KOPT-K1 (cell line): Measurements from ENCODE around the gene TSPAN9.

ENCODE experiments used
- H3K27ac ChIP-seq: fragments of 200-600 bp; sonication (generic); 2 replicates; pipeline ENCODE4 v1.5.1; 2016; ENCODE audit warnings: antibody characterized with exemption, mild to moderate bottlenecking, low read depth, low read length; ENCODE audit not compliant: poor library complexity, severe bottlenecking
- H3K36me3 ChIP-seq: fragments of 200-600 bp; sonication (generic); 2 replicates; pipeline ENCODE4 v1.5.1; 2017; ENCODE audit warnings: antibody characterized with exemption, mild to moderate bottlenecking, low read length, moderate library complexity; ENCODE audit not compliant: insufficient read depth
- H3K9me3 ChIP-seq: fragments of 200-600 bp; sonication (generic); 2 replicates; pipeline ENCODE4 v1.5.1; 2017; ENCODE audit warnings: antibody characterized with exemption, low read length, mild to moderate bottlenecking; ENCODE audit not compliant: insufficient read depth, poor library complexity, severe bottlenecking

Gene TSPAN9

DNA sequence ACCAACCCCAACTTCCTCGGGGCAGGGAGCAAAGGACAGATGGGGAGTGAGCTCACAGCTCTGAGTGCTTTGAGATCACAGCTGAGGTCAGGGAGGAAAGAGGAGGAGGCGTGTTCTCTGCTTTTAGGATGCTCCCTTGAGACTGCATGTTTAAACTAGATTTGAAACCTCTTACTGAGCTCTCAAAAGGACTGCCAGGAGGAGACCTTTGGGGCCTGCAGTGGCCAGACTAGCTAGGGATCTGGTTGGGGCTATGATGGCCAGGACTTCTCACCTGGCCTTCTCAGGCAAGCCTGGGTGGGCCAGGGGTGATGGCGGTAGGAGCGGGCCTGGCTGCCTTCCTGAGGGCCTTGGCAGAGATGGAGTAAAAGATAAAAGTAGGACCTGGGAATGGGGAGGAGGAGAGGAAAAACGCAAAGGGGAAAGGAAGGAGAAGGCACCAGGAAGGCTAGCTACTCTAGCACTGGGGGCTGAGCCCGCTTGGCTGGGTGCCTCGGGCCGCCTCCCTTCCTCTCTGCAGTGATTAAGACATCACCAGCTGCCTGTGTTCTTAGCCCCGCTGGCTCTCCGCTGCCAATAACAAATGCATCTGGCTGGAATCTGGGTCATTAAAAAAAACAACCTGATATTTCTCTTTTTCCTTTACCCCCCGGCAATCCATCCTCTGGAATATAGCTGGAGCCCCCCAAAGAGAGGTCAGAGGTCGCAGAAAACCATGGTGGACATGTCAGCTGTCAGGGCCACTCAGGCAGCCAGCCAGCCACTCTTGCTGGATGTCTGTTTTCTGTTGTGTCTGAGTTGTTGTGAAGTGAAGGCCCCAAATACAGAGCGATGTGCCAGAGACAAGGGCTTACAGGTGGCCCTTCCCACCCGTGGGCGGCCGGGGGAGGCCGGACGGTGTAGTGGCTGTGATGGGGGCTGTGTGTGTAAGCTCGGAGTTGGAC lies 141.3 kb downstream of the TSPAN9 start:
- H3K9me3 ChIP-seq: no peaks in the 10 kb centered on the region
- H3K27ac ChIP-seq: no peak overlapping the region
- no peaks in the 10 kb centered on the region for H3K36me3 ChIP-seq

DNA sequence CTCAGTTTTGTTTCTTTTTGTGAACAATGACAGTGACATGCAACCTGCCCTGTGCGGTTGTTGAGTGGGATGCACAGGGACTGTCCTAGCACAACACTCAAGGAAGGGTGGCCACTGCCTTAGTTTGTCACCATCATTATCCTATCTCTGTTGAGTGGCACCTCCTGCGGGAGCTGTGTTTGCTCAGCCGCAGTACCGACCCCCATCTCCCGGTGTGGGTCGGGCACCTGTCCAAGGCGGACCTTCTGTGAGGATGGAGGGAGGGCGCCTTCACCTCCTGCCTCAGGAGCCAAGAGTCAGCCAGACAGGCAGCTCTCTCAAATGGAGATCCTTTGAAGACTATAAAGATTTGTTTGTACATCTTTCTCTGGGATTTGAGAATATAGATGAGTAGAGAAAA lies 142.1 kb downstream of the TSPAN9 start:
- Histone ChIP-seq H3K9me3 (no peaks in the 10 kb centered on the region), H3K36me3 (no peaks in the 10 kb centered on the region), H3K27ac (no peak overlapping the region)

DNA sequence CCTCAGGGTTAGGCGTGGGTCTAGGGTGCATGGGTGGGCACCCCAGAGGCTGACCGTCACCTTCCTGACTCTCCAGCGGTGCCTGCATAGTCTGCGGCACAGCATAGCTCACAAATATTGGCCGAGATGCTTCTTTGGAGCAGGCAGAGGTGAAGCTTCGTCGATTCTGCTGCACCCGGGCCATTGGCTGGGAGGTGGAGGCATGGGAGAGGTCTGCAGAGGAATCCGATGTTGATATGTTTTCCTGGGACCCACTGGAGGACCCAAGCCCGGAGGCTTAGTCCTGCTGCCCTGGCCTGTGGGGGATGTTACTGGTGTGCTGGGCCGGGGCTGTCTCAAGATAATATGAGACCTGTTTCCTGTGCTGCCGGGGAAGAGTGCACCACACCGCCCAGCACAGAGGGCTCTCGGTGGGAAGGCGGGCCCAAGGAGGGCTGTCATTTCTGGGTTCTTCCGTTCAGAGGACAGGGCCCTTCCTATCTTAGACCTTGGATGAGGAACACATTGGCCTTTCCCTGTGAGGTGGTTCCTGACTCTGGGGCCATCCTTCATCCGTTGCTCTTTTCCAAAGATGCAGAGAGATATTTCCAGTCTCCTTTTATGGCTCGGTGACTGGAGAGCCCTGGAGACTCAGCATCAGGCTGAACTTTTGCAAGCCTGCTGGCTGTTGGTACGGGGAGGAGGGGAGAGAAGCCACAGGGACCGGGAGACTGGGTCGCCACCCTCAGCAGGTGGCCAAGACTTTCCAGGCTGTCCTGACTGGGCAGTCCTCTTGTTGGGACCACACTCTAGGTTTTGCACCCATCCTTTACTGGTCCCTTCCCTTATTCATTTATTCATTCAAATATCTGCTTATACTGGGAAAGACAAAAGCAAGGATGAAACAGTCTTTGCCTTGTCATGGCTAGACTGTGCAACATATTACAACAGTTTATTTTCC lies 143.5 kb downstream of the TSPAN9 start:
- Histone ChIP-seq H3K27ac (no peak overlapping the region), H3K36me3 (no peaks in the 10 kb centered on the region), H3K9me3 (no peaks in the 10 kb centered on the region)

DNA sequence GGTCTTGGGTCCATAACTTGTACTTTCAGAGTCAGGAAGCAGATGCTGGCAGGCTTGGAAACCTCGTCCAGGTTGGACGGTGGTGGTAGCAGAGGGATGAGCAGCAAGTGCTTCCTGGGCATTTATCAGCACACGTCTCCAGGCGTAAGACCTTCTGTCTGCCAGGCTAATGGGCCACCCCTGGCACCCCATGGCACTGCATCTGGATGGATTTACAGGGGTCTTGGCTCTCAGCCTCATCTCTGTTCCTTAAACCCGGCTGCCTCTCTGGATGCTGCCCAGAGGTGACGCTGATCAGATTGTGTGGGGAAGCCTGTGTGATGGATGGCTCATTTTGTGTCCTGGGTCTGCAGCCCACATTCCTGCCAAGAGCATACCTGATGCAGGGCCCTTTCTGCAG lies 145.1 kb downstream of the TSPAN9 start:
- Histone ChIP-seq H3K27ac (no peak overlapping the region), H3K9me3 (no peaks in the 10 kb centered on the region), H3K36me3 (no peaks in the 10 kb centered on the region)

DNA sequence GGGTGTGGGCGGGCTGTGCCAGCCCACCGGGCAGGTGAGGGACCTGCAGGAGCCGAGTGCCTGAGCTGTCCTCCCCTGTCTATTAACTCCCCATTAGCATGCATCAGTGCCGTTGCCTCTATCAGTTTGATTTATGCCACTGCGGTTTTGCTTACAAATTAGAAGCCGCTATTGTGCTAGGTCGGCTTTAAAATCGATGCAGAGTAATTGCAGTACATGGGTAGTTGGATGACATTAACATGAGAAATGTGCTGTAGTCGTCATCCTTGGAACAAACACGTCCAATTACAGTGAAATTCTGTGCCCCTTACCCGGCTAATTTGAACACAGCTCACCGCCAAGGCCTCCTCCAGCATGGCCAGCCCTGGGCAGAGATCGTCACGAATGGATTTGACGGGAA lies 145.8 kb downstream of the TSPAN9 start:
- Histone ChIP-seq H3K36me3 (no peaks in the 10 kb centered on the region), H3K27ac (no peak overlapping the region), H3K9me3 (no peaks in the 10 kb centered on the region)

DNA sequence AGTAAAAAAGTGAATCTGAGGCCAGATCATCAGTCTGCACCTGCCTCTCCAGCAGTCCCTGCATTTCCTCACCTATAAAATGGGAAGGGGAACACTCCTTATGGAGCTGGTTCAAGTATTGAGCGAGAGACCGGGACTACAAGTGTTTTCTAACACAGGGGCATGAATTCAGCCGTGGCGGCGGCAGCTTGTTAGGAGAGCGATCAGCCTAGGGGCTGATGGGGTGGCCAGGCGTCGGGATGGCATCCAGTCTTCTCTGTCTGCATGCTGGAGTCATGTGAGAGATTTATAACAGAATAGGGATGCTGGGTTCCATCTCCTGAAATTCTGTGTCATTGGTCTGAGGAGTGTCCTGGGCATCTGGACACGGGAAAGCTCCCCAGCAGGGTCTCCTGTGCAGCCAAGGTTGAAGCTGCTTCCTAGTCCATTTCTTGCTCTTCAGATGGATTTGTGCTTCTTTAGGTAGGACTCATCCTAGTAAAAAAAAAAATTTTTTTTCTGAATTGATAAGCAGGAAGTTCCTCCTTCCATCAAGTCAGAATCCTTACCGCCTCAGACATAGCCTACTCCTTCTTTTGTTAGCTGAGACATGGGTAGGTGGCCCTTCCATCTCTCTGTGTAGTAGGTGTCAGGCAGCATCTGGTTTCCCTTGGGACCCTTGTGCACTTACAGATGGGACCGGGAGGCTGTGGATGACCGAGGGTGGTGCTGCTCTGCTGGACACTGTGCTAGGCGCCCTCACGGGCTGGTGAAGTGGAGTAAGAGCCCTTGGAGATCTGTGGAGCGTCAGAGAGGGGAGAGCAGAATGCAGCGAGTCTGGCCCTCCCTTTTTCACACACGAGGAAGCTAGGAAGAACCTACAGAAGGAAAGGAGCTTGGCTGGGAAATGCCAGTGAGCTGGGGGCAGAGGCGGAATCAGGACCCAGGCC lies 146.7 kb downstream of the TSPAN9 start:
- H3K27ac ChIP-seq: no peak overlapping the region
- H3K36me3 ChIP-seq: no peaks in the 10 kb centered on the region
- no peaks in the 10 kb centered on the region for H3K9me3 ChIP-seq

DNA sequence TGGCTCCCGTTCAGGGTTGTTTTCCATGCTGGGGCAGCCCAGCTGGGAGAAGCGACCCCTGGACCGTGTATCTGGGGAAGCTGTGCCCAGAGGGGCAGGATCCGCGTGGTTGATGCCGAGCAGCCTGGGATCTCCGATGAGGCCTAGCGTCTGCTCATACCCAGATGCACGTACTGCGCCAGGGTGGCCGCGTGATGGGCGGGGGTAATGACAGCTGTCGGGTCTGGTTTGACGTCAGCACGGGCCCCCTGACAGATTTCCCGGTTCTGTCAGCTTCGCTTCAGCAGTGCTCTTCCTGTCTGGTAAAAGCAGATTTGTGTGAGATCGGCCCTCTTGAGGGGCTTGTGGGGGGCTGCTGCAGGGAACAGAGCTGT lies 147.3 kb downstream of the TSPAN9 start:
- no peaks in the 10 kb centered on the region for H3K9me3 ChIP-seq
- H3K36me3 ChIP-seq: no peaks in the 10 kb centered on the region
- no peak overlapping the region for H3K27ac ChIP-seq

DNA sequence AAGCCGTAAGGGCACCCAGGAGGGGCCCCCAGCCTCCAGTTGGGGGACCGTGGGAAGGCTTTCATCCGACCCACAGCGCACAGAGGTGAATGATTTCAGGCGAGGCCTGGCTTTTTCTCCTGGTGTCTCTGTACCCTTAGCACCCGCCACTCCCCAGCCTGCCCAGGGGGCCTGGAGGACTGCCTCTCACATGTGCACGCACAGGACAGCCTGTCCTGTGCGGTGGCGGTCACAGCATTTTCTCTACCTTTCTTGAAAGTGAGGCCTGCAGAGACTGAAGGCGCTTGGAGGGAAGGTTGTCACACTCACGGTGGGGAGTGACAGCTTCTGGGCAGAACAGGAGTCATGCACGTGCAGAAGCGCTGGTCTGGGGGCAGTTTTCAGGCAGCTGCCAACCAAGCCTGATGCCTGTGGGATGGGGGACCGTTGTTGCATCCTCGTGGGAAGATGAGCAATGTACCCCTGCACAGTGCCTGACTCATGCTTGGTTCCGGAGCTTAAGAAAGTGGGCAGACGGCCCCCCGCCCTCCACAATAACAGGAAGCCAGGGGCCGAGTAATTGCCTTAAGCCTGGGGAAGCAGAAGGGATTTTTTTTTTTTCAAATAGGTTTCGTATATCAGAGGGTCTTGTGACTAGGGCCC lies 148.1 kb downstream of the TSPAN9 start:
- Histone ChIP-seq H3K9me3 (no peaks in the 10 kb centered on the region), H3K36me3 (no peaks in the 10 kb centered on the region), H3K27ac (no peak overlapping the region)

DNA sequence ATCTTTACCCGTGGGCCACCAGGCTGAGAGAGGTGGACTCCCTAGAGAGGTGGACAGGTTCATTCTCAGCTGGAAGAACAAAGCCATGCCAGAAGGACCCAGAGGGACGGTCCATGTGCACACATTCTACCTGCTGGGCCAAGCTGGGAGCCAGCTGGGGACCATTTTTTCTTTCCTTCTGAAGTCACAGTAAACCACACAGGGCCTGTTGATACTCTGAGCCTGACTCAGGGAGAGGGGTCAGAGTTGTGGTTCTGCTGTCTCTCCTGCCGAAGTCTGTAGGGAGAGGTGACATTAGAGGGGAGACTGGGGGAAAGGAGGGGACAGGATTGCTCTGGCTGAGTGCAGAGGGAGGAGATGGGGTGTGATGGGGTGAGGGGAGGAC lies 148.6 kb downstream of the TSPAN9 start:
- no peak overlapping the region for H3K27ac ChIP-seq
- no peaks in the 10 kb centered on the region for H3K9me3 ChIP-seq
- H3K36me3 ChIP-seq: no peaks in the 10 kb centered on the region

DNA sequence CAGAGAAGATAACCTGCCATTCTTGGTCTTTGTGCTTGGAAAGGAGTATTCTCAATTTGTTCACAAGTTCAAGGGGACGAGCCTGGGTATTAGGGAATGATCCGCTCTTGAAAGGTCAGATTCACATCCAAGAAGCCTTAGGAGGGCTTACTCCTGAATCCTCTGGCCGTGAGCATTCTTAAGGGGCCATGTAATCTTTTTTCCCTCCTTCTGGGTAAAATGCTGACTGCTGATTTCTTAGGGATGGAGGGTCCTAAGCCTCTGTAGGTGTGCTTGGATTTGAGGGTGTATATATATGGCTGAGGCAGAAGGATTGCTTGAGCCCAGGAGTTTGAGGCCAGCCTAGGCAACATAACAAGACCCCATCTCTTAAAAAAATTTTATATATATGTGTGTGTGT lies 149.1 kb downstream of the TSPAN9 start:
- Histone ChIP-seq H3K27ac (no peak overlapping the region), H3K36me3 (no peaks in the 10 kb centered on the region), H3K9me3 (no peaks in the 10 kb centered on the region)

DNA sequence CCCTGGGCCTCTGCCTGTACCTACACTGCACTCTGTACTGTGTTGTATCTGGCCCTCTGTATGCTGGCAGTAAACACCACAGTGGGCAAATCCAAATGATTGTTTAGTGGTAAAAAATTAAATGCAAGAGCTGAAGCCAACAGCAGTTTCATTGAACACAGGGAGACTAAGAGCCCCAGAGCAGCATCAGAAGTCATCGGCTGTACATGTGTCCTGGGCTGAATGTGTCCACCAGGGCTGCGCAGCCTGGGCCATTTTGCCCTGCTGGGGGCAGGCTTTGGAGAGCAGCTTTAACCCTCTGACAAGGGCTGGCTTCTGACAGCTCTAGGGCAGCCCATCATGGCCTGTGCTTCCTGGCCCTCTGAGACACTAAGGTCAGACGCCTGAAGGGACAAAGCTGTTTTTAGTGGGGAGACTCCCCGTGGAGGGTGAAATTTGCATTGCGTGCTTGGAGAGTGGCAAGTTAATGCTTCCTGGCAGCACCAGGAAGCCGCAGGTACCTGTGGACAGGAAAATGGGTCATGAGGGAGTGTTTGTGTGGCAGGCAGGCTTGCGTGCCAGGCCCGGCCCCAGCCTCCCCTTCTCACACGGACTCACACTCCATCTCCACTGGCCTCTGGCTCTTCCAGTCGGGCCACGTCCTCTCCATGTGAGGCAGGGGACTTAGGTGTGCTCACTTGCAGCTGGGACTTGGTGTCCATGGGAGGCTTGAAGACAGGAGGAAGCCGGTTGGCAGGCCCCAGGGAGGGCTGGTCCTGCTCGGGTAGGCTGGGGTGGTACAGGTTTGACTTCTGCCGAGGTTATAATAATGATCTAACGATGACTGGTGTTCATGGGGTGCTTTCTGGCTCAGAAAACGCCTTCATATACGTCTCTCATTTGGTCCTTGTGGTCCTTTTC lies 150.1 kb downstream of the TSPAN9 start:
- Histone ChIP-seq H3K27ac (no peak overlapping the region), H3K36me3 (no peaks in the 10 kb centered on the region), H3K9me3 (no peaks in the 10 kb centered on the region)

DNA sequence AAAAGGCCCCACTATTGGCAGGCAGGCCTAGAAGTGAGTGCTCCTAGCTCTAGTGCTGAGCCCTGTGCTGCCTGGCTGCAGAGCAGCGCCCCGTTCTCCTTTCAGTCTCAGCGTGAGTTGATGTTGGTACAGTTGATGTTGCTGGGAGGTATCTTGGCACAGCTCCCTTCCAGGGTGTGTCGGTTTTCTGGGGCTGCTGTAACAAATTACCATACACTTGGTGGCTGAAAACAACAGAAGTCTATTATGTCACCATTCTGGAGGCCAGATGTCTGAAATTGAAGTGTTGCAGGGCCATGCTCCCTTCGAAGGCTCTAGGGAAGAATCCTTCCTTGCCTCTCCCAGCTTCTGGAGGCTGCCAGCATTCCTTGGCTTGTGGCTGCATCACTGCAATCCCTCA lies 151.4 kb downstream of the TSPAN9 start:
- Histone ChIP-seq H3K9me3 (no peaks in the 10 kb centered on the region), H3K27ac (no peak overlapping the region), H3K36me3 (no peaks in the 10 kb centered on the region)

DNA sequence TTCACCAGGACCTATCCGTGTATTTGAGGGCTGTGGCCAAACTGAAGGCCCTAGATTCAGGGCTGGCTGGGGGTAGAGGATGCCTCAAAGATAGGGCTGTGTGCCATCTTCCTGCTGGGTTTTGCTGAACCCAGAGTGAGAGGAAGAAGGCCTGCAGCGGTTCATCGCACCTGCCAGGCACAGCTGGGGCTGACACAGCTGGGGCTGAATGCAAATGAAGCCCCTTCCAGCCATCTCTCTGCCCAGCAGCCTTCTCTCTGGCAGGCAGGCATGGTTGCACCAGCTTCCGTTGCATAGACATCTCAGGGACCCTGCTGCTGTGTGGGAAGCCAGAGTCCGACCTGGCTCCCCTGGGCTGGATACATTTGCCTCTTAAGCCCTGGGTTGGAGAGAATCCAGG lies 152.4 kb downstream of the TSPAN9 start:
- no peak overlapping the region for H3K27ac ChIP-seq

More for the DNA sequence above, 152.4 kb downstream of the TSPAN9 start:
- H3K36me3 ChIP-seq: no peaks in the 10 kb centered on the region
- no peaks in the 10 kb centered on the region for H3K9me3 ChIP-seq
